Uterus (tissue), 2 donors: Measurements from ENCODE around the gene CHMP1A.

Experiments used
- POLR2A ChIP-seq, 2 donors: fragments of 450-650 bp; IDR thresholded peaks; one replicate each; pipeline ENCODE4 v1.6.1; 2016; ENCODE audit warnings: antibody characterized with exemption in 2 of 2, mild to moderate bottlenecking in 1 of 2, moderate library complexity in 1 of 2
- TF ChIP-seq, protein P1 (sequence below), 4 experiments: fragments of 200-600 bp in 2 of 4; fragments of 450-650 bp in 2 of 4; sonication (generic) in 2 of 4; IDR thresholded peaks; one replicate each; pipeline ENCODE4 v1.5.1; 2016 to 2019; ENCODE audit warnings: antibody characterized with exemption in 4 of 4, mild to moderate bottlenecking in 2 of 4, moderate library complexity in 1 of 4

DNA sequence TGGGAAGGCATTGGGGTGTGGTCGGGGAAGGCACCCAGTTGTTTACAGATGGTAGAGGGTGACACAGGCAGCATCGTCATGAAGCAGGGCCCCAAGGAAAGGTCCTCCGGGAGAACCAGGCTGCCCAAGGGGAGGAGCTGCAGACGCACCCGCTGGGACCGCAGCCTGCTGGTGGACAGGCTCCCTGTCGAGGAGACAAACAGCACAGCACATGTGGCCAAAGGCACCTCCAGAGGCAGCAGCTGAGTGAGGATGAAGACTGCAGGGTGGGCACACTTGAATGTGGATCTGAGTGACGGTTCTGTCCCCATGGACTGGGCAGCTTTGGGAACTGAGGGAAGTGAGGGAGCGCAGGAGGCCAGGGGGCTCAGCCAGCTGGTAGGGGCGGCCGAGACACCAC is 12.4 kb downstream of the CHMP1A start:
- TF ChIP-seq, protein P1, sequence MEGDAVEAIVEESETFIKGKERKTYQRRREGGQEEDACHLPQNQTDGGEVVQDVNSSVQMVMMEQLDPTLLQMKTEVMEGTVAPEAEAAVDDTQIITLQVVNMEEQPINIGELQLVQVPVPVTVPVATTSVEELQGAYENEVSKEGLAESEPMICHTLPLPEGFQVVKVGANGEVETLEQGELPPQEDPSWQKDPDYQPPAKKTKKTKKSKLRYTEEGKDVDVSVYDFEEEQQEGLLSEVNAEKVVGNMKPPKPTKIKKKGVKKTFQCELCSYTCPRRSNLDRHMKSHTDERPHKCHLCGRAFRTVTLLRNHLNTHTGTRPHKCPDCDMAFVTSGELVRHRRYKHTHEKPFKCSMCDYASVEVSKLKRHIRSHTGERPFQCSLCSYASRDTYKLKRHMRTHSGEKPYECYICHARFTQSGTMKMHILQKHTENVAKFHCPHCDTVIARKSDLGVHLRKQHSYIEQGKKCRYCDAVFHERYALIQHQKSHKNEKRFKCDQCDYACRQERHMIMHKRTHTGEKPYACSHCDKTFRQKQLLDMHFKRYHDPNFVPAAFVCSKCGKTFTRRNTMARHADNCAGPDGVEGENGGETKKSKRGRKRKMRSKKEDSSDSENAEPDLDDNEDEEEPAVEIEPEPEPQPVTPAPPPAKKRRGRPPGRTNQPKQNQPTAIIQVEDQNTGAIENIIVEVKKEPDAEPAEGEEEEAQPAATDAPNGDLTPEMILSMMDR (IDR thresholded peaks at IDR 0.05): no peak
- TF ChIP-seq POLR2A (IDR thresholded peaks at IDR 0.05): no peak
